ENCODE results near the gene MYPOP.

MYPOP gene

GRCh38 chr19:45862564-45863334 is 39.7 kb downstream of the MYPOP start, which contains the start of gene SYMPK:
Gene SYMPK, minus strand, starts transcription at chr19:45863147. Its CDS starts 8,652 bp downstream, at chr19:45854495.
- peak; percentile 96 for DNase-seq

GRCh38 chr19:45862271-45862563 is 40.2 kb downstream of the MYPOP start:
- no peak for DNase-seq

- DNase-seq: no peak
These were observed 41.8 kb downstream of the MYPOP start for GRCh38 chr19:45860359-45861259.

- DNase-seq: no peak
These were observed 48.1 kb downstream of the MYPOP start for GRCh38 chr19:45854167-45854778.

GRCh38 chr19:45852983-45853382 is 49.4 kb downstream of the MYPOP start:
- no peak for DNase-seq

- DNase-seq: no peak
These were observed 50.2 kb downstream of the MYPOP start for GRCh38 chr19:45852145-45852750.

GRCh38 chr19:45848922-45849321 is 53.5 kb downstream of the MYPOP start:
- no peak for DNase-seq

- no peak for DNase-seq
These were observed 54.8 kb downstream of the MYPOP start for GRCh38 chr19:45847663-45848062.

- DNase-seq: no peak
These were observed 60.2 kb downstream of the MYPOP start for GRCh38 chr19:45842198-45842597.

Measured in NCI-H226 (cell line).